IPS-18c (cell line): ENCODE results near the gene HMGXB4.

Experiments
- H3K4me3 ChIP-seq: 2 replicates; pipeline ENCODE4 v1.7.0; 2013; ENCODE audit warnings: low read depth, mild to moderate bottlenecking, low read length, moderate library complexity; ENCODE audit not compliant: insufficient read depth
- H3K9me3 ChIP-seq: one replicate; pipeline ENCODE4 v1.6.1; 2013; ENCODE audit warnings: mild to moderate bottlenecking, low read length, moderate library complexity; ENCODE audit not compliant: control insufficient read depth, insufficient read depth

HMGXB4 gene, protein sequence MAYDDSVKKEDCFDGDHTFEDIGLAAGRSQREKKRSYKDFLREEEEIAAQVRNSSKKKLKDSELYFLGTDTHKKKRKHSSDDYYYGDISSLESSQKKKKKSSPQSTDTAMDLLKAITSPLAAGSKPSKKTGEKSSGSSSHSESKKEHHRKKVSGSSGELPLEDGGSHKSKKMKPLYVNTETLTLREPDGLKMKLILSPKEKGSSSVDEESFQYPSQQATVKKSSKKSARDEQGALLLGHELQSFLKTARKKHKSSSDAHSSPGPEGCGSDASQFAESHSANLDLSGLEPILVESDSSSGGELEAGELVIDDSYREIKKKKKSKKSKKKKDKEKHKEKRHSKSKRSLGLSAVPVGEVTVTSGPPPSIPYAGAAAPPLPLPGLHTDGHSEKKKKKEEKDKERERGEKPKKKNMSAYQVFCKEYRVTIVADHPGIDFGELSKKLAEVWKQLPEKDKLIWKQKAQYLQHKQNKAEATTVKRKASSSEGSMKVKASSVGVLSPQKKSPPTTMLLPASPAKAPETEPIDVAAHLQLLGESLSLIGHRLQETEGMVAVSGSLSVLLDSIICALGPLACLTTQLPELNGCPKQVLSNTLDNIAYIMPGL

DNA sequence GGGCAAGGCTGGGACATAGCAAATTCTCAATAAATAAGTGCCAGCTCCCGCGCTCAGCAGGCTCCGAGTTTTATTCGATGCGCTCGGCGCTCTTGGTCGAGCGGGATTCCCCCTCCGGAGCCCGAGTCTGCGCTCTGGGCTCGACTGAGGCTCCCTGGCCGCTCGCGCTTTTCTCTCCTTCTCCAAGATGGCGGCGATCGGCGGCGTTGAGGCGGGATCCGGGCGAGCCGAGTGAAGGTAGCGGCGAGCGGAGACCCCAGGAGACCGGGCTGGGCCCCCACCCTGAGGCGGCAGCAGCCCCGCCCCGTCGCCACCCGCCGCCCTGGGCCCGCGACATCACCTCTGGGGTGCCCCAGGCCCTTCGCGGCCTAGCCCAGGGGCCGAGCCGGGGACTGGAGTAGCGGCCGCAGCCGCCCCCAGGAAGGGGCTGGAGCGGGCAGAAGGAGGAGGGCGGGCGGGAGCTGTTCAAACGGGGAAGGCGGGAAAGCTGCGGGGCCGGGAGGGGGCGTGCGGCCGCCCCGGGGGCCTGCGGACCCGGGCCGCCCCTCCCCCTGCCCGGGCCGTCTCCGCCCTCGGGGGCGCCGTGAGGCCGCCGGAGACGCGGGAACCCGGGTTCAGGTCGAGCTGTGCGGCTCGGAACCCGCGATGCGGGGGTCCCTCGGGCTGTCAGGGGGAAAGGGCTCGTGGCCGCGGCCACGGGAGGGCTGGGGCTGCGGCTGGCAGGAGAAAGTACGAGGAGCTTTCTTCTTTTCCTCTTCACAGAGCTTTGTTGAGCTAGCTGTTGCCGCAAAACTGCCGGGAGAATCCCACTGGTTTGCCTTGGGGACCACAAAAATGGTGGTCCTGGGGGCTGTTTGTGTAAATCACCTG lies at the start of gene HMGXB4:
Gene HMGXB4 (plus strand): TSS at position 173 of the 870 bp plus-strand sequence. CDS start 4,898 bp downstream, outside the sequence.
- no peaks in the 10 kb centered on the region for H3K9me3 ChIP-seq
- peak within 1 kb of the TSS; percentile 88 for H3K4me3 ChIP-seq

DNA sequence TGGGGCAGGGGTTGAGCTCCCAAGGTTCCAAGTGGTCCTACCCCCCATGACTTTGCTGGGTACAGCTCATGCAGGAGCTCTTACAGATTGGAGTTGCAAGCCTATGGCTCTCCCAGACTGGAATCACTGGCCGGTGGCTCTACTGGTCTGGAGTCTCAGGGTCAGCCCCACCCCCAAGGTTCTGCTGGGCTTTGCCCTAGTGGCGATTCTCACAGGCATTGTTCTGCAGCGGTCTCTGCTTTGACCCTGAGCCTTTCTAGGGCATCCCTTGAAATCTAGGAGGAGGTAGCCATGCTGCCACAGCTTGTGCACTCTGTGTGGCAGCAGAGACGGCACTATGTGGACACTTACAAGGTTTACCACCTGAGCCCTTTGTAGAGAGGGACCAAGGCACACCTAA lies 49.3 kb upstream of the HMGXB4 start:
- no peak overlapping the region for H3K4me3 ChIP-seq
- no peaks in the 10 kb centered on the region for H3K9me3 ChIP-seq

DNA sequence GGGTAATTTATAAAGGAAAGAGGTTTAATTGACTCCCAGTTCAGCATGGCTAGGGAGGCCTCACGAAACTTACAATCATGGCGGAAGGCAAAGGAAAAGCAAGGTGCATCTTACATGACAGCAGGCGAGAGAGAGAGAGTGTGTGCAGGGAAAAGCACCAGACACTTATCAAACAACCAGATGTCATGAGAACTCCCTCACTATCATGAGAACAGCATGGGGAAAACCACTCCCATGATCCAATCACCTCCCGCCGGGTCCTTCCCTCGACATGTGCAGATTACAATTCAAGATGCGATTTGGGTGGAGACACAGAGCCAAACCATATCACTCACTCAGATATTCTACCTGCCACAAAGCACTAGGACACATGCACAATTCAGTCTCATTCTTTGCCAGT lies 48.1 kb upstream of the HMGXB4 start:
- no peaks in the 10 kb centered on the region for H3K9me3 ChIP-seq
- H3K4me3 ChIP-seq: no peak overlapping the region

DNA sequence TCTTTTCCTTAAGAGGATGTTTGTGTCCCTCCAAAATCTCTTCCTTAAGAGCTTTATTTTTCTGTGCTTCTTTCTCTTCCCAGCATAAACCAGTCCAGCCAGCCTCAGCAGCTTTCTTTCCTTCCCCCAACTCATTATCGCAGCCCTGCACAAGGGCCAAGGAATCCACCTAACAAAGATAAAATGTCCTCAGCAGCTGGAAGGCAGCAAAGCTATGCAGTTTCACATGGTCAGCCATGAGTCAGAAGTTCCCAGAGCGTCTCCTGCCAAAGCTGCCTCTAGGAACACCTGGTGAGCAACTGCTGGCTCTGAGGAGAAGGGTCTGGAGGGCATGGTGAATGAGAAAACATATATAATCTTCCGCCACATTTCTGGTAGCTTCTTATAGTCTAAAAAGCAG lies 45.3 kb upstream of the HMGXB4 start:
- no peaks in the 10 kb centered on the region for H3K9me3 ChIP-seq
- H3K4me3 ChIP-seq: no peak overlapping the region

DNA sequence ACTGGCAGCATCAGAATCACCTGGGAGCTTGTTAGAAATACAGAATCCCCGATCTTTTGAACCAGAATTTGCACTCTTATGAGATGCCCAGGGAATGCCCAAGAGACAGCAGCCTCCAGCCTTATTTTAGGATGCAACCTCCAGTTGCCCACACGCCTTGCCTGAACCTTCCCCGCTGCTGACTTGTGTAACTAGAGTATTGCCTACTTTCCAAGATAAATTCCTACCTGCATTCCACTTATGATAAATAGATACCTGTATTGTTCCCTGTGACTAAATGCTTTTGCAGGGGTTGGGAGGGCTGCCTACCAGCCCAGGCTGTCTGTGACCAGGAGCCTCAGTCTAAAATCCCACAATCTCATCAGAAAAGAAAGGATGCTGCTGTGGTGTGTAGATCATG lies 44.3 kb upstream of the HMGXB4 start:
- H3K9me3 ChIP-seq: no peaks in the 10 kb centered on the region

DNA sequence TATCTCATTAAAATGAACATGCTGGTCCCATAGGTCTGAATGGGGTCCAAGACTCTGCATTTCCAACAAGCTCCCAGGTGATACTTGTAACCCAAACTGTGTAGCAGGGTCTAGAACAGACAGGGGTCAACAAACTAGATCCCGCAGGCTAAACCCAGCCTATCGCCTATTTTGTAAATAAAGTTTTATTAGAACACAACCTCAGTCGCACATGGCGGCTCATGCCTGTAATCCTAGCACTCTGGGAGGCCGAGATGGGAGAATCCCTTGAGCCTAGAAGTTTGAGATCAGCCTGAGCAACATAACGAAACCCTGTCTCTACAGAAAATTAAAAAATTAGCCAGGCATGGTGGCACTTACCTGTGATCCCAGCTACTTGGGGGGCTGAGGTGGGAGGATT lies 42.3 kb upstream of the HMGXB4 start:
- H3K4me3 ChIP-seq: no peak overlapping the region
- no peaks in the 10 kb centered on the region for H3K9me3 ChIP-seq

More for the DNA sequence above, 44.3 kb upstream of the HMGXB4 start:
- no peak overlapping the region for H3K4me3 ChIP-seq

DNA sequence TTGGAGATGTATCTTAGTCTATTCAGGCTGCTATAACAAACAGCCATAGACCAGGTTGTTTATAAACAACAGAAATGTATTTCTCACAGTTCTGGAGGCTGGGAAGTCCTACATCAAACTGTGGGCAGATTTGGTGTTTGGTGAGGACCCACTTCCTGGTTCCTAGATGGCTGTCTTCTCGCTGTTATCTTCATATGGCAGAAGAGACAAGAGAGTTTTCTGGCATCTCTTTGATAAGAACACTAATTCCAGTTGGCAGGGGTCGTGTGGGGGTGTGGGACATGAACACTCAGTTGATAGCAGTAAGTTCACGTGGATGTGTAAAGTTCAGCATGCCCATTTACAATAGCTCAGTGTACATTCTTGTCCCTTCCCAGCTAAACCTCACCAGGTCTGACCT lies 41.3 kb upstream of the HMGXB4 start:
- Histone ChIP-seq H3K4me3 (no peak overlapping the region), H3K9me3 (no peaks in the 10 kb centered on the region)

DNA sequence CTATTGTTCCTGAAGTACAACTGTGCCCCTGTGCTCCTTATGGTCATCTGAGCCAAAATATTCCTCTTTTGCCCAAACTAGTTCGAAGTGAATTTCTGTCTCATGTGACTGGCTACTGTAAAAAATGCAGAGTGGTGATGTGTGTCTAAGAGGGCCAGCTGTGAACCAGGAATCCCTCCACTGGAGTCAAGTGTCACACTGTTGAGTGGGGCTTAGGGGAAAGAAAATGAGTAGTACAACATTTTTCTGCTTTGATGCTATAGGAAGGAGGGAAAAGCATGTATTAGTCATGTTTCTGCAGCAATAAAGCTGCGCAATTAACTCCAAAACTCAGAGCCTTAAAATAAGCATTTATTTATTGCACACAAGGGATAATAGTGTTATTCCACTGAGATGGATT lies 39.8 kb upstream of the HMGXB4 start:
- no peaks in the 10 kb centered on the region for H3K9me3 ChIP-seq
- H3K4me3 ChIP-seq: no peak overlapping the region

DNA sequence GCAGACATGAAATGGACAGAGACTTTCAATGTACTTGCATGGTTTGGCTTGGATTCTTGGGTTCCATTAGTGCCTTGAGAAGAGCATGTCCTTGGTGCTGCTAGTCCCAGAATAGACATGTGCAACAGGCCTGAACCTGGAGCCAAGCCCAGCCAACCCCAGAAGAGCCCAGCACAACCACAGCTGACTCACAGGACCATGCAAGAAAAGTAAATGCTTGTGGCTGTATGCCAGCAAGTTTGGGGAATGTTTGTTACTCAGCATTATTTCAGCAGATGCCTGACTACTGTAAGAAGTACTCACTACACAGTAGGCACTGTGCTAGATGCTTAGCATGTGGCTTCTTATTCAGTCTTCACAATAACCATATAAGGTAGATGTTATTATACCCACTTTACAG lies 39.2 kb upstream of the HMGXB4 start:
- Histone ChIP-seq H3K4me3 (no peak overlapping the region), H3K9me3 (no peaks in the 10 kb centered on the region)

DNA sequence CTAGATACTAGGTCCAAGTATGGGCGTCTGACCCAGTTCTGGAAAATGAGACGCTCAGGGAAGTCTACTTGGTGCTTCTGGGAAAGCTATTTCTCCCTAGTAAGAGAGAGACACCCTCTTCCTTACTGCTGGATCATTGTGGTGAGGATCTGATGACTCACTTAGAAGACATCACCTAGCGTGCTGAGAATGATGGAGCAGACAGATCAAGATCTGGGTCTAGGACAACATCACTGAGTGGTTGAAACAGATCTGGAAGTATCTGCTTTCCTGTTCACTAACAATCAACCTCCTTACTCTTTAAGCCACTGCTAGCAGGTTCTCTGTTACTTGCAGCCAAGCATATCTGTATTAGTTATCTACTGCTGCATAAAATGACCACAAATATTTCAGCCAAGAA lies 38.3 kb upstream of the HMGXB4 start:
- H3K9me3 ChIP-seq: no peaks in the 10 kb centered on the region
- H3K4me3 ChIP-seq: no peak overlapping the region

DNA sequence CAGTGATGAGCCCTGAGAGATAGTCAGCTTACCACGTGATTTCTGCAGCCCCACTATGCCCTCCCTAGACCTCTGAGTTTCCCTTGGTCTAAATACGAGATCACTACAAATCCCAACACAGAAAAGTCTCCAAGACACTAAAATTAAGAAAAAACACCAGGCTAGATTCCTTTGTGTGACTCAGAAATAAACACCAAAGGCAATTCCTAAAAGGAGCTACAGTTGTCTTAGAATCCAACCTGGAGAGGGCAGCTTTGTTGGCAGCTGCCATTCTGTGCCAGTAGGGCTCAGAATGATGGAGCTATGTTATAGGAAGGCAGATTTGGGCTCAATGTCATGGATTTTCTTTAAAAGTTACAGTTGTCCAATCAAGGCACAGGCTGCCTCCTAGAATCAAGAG lies 37.1 kb upstream of the HMGXB4 start:
- no peak overlapping the region for H3K4me3 ChIP-seq

DNA sequence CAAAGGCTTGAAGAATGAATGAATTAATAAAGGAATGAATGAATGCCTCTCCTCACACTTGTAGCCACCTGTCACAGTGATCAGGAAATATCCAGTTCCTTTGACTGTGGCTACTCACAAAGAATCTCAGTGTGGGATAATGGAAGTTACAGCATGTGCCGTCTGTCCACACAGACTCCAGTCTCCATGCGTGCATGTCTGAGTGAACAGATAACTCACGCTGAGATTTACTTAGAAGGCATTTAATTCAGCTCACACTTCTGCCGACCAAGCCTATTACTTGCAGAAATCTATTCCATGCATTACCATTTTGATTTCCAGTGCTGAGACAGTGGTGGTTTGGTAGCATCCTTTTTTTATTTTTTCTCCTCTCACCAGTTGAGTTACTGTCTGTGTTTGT lies 32.3 kb upstream of the HMGXB4 start:
- Histone ChIP-seq H3K9me3 (peaks cover 6% of the 10 kb centered on the region), H3K4me3 (no peak overlapping the region)

More for the DNA sequence above, 37.1 kb upstream of the HMGXB4 start:
- no peaks in the 10 kb centered on the region for H3K9me3 ChIP-seq

DNA sequence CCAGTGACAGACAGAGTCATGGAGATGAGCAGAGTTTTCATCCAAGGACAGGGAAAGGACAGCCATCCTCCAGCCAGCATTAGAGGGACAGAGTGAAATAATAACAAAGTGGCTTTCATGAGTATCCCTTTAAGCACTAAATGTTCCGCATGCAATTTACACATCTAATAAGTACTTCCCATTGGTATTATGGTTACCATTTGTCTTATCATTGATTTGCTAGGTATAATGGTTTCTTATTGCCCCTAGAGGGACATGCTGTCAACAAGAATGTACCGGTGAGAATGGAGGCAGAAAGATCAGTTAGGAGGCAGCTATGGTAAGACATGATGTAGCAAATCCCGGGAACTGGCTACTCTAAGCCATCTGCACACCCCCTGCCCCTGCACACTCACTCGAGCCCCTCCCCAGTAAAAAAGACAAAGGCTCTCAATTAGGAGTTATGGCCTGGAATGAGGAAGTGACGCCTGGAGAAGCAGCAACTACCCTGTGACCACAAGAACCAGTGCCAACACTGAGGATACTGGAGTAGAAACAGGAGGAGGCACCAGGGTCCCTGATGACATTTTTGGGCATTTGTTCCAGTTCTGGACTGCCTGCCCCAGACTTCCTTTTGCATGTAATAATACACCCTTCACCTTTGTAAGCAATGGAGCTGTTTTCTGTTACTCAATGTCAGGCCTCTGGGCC lies 30.2 kb upstream of the HMGXB4 start:
- Histone ChIP-seq H3K4me3 (no peak overlapping the region), H3K9me3 (peaks cover 6% of the 10 kb centered on the region)

DNA sequence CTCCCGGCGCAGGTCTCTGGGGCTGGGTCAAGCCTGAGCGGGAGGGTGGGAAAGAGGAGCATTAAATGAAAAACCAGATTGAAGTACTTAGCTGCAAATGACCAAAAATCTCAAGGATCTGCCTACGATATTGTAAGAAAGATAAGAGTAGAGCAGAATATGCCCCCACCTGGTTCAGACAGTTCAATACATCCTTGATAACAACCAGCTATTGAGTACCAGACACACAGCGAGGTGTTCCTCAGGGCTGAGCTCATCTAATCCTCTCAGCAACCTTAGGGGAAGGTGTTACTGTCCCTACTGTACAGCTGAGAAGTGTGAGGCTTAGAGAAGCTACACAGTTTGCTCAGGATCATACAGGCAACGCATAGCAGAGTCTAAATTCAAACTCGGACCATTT lies 27.4 kb upstream of the HMGXB4 start:
- no peak overlapping the region for H3K4me3 ChIP-seq

DNA sequence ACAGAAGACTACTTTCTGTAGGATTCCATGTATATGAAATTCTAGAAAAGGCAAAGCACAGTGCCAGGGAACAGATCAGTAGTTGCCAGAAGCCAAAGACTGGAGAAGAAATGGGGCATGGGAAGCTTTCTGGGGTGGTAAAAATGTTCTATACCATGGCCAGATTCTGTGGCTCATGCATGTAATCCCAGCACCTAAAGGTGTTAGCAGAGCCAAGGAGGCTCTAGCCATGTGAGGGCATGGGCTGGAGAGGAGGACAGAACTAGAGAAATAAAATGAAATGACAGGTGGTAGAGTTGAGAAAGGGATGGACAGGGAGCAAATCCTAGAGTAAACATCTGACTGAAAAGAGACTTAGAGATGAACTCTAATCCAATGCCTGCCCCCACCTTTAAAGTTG lies 26.9 kb upstream of the HMGXB4 start:
- Histone ChIP-seq H3K9me3 (peaks cover 6% of the 10 kb centered on the region), H3K4me3 (no peak overlapping the region)

More for the DNA sequence above, 27.4 kb upstream of the HMGXB4 start:
- H3K9me3 ChIP-seq: peaks cover 6% of the 10 kb centered on the region

DNA sequence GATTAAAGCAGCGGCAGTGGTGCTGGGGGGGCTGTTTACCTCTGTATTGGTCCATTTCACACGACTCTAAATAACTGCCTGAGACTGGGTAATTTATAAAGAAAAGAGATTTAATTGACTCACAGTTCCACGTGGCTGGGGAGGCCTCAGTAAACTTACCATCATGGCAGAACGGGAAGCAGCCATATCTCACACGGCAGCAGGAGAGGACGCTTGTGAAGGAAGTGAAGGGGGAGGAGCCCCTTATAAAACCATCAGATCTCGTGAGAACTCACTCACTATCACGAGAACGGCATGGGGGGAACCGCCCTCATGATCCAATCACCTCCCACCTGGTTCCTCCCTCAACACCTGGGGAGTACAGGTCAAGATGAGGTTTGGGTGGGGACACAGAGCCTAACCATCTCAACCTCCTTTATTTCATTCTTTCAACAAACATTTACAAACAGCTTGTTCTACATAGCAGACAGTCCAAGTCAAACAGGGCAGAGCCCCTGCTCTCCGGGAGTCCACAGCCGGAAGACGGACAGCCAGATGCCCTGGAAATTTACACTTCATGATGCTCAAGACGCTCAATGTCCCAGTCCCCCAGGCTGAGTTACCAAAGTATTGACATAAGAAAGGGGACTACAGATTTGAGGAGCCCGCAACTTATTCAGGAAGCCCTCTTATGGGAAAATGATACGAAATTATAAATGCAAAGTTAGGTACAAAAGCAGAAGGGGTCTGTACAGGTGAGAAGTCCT lies 26.3 kb upstream of the HMGXB4 start:
- peaks cover 6% of the 10 kb centered on the region for H3K9me3 ChIP-seq
- H3K4me3 ChIP-seq: no peak overlapping the region
